ENCODE results near the gene CEP76. TPM values are rescaled to one million over a fixed set of nuclear protein-coding genes. Genes with fewer than 3 reads are reported as not detected.

Gene CEP76
- total RNA-seq, 1 experiment from 2014 or later, result 18.6 TPM

DNA sequence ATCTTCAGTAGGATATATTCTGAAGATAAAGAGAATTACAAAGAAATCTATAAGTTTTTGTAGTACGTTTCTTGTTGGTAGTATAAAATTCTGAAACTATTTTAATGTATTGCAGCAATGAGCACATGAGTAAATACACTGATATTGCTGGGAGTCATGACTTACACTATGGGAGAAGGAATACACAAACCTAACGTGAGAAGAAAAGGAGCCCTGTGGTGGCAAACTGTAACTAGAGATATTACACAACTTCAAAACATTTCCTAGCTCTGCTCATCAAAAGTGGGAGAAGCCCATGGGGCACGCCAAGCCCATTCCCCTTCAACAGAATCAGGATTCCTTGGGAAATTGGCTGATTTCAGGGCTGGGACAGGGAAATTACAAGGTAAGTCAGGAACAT is 65.1 kb downstream of the CEP76 start:
- no peak overlapping the region for H4K91ac ChIP-seq (ENCODE audit: insufficient read length, low read depth, low read length)
- no peak overlapping the region for H2BK120ac ChIP-seq (ENCODE audit: low read depth, low read length, poor library complexity, severe bottlenecking)
- Mint-ChIP-seq H3K36me3 (ENCODE audit: insufficient read depth in 1 of 3, low read depth in 3 of 3) (no peaks in the 10 kb centered on the region), H3K27me3 (ENCODE audit: low read depth) (no peaks in the 10 kb centered on the region), H3K27ac (peak overlapping the region; percentile 54 to 69 (median 62); a peak in 2 of 7 replicates), H3K4me1 (peaks cover 11 to 16% of the 10 kb centered on the region in 2 experiments), H3K4me3 (no peak overlapping the region), H3K9me3 (no peaks in the 10 kb centered on the region; a peak in 1 of 5 replicates)
- no peaks in the 10 kb centered on the region for H3K9me3 ChIP-seq (ENCODE audit: control insufficient read depth, low read depth, low read length)
- no peaks in the 10 kb centered on the region for H3K79me2 ChIP-seq (ENCODE audit: insufficient read depth, low read length)
- H4K8ac ChIP-seq (replicated peaks; ENCODE audit: insufficient read length, low read depth, low read length), result no peak overlapping the region
- H3K23me2 ChIP-seq (ENCODE audit: insufficient read length, low read depth, low read length, poor library complexity, severe bottlenecking), result no peaks in the 10 kb centered on the region
- no peak overlapping the region for H3K23ac ChIP-seq (ENCODE audit: insufficient read length, low read depth, low read length)
- H3K4me1 ChIP-seq (ENCODE audit: insufficient read depth, low read length), result no peaks in the 10 kb centered on the region
- no peaks in the 10 kb centered on the region for H4K20me1 ChIP-seq (ENCODE audit: control insufficient read depth, insufficient read depth, insufficient read length)
- no peak overlapping the region for H3K4me2 ChIP-seq (ENCODE audit: insufficient read depth, insufficient read length, low read length)
- no peak overlapping the region for H2BK15ac ChIP-seq (ENCODE audit: low read depth, low read length)
- DNase-seq, result no peak
- H3K14ac ChIP-seq (ENCODE audit: insufficient read depth, low read length), result no peak overlapping the region
- H2BK12ac ChIP-seq (ENCODE audit: insufficient read length, low read depth, low read length), result no peak overlapping the region
- H3K9ac ChIP-seq (ENCODE audit: extremely low read depth, insufficient read length, low read length), result no peak overlapping the region
- no peaks in the 10 kb centered on the region for H3K27me3 ChIP-seq (ENCODE audit: insufficient read depth, low read length)
- no peak overlapping the region for H2AFZ ChIP-seq (ENCODE audit: low read length)
- TF ChIP-seq, protein P1, sequence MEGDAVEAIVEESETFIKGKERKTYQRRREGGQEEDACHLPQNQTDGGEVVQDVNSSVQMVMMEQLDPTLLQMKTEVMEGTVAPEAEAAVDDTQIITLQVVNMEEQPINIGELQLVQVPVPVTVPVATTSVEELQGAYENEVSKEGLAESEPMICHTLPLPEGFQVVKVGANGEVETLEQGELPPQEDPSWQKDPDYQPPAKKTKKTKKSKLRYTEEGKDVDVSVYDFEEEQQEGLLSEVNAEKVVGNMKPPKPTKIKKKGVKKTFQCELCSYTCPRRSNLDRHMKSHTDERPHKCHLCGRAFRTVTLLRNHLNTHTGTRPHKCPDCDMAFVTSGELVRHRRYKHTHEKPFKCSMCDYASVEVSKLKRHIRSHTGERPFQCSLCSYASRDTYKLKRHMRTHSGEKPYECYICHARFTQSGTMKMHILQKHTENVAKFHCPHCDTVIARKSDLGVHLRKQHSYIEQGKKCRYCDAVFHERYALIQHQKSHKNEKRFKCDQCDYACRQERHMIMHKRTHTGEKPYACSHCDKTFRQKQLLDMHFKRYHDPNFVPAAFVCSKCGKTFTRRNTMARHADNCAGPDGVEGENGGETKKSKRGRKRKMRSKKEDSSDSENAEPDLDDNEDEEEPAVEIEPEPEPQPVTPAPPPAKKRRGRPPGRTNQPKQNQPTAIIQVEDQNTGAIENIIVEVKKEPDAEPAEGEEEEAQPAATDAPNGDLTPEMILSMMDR (conservative IDR thresholded peaks at IDR 0.05), result no peak
- H3K79me1 ChIP-seq (ENCODE audit: insufficient read depth, low read depth, low read length, poor library complexity, severe bottlenecking), result peaks cover 5% of the 10 kb centered on the region
- no peak overlapping the region for H2BK20ac ChIP-seq (ENCODE audit: low read depth, low read length, poor library complexity, severe bottlenecking)
- H2BK5ac ChIP-seq (ENCODE audit: insufficient read length, low read length), result no peak overlapping the region
- no peak overlapping the region for H3K18ac ChIP-seq (ENCODE audit: insufficient read length, low read depth, low read length)
- H3K27ac ChIP-seq (ENCODE audit: insufficient read length, low read depth, low read length), result no peak overlapping the region
- no peak overlapping the region for H3T11ph ChIP-seq (ENCODE audit: low read length)
- no peak overlapping the region for H3K4ac ChIP-seq (ENCODE audit: low read depth, low read length)
- WGBS (ENCODE audit: extremely low coverage, insufficient read length, low lambda C conversion rate), result no CpG with 5 or more reads among the region's 3 CpGs
- H3K56ac ChIP-seq (ENCODE audit: insufficient read length, low read depth, low read length), result no peak overlapping the region
- no peak overlapping the region for H2AK5ac ChIP-seq (ENCODE audit: insufficient read length, low read length)
- H4K5ac ChIP-seq (ENCODE audit: insufficient read length, low read depth, low read length), result no peak overlapping the region

Measured in H9 (cell line).